NCI-H748 (cell line): ENCODE data around the gene TAPBP.
"Not testable (repeated sequence)": the region's sequence is repeated elsewhere in the genome, so short reads cannot be mapped to it uniquely, and the experiment has no call there.

Experiments used
- DNase-seq: peaks from one replicate; lab custom pipeline; 2025; ENCODE audit not compliant: unreplicated experiment; lab: John Stamatoyannopoulos, UW

The TAPBP gene

DNA sequence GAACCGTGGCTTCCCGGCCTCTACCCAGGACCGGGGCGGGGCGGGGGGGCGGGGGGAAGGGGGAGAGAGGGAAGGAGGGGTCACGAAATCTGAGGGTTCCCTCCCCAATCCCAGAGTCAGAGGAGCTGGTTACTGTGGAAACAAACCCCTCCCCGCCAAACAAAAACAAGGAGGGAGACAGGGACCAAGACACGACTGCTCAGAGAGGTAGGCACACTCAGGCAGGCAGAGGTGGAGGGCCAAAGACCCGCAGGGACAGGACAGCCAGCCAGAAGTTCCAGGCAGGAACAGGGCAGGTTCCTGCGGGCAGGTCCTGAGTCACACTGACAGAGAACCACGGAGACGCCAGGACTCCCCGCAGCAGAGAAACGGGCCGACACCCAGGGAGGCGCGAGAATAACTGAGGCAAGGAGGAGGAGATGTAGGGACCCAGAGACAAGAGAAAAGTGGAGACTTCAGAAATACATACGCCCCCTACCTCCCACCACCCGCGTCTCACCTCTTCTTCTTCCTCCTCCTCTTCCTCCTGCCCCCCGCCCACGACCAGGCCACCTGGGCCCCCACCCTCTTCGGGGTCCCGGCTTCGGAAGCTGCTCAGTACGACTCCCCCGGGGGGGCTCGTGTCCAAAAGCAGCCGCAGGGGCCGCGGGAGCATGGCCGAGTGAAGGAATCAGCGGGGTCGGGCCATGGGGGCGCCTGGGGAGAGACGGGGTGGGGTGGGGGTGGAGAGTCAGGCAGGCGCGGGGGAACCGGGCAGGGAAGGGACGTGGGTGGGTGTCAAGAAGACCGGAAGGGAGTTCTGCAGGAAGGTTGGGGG lies 15.7 kb downstream of the TAPBP start:
- DNase-seq: peak; percentile 58

DNA sequence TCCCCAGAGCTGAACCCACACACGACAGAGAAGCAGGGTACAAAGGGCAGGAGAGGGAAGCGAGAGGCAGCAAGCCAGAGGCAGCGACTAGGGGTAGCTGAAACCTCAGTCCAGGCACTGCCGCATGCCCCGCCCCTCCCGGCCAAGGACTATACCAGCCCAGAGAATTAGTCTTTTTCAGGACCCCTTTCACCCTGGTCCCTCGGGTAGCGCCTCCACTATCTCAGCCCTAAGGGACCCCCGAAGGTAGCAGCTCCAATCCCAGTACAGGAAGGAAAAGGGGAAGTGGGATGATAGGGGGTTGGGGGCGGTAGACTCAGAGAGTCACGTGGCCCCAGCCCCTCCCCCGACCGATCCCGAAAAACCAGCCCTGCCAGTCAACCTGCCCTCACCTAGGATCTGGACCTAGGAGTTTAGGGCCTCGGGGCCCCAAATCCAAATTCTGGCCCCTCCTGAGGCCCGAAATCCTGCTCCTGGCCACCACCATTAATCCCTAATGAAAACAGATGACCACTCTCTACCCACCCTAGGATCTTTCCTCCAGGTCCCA lies 16.4 kb downstream of the TAPBP start:
- DNase-seq: no peak

DNA sequence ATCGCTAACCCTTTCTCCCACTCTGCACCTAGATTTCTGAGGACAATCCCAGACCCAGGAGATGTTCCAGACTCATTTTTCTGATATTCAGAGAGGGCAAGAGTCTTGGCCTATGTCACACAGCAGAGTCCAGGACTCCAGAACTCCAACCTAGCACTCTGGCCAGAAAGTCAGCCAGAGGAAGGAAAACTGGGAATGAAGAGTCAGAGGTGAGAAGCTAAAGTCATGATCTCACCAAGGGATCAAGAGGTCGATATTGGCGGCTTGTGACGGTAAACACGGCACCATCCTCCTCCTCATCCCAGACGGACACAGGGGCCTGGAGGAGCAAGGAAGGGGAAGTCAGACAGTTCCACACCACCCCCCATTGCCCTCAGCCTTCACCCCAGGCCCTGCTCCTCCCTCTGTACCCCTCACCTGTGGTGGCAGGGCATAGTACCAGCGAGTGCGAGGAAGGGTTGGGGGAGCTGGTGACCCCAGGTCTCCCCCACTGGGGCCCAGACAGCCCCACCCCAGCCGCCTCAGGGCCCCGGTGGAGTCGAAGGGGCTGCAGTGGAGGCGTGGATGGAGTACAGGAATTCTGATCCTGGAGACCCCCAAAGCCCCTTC lies 17.0 kb downstream of the TAPBP start:
- DNase-seq: no peak

DNA sequence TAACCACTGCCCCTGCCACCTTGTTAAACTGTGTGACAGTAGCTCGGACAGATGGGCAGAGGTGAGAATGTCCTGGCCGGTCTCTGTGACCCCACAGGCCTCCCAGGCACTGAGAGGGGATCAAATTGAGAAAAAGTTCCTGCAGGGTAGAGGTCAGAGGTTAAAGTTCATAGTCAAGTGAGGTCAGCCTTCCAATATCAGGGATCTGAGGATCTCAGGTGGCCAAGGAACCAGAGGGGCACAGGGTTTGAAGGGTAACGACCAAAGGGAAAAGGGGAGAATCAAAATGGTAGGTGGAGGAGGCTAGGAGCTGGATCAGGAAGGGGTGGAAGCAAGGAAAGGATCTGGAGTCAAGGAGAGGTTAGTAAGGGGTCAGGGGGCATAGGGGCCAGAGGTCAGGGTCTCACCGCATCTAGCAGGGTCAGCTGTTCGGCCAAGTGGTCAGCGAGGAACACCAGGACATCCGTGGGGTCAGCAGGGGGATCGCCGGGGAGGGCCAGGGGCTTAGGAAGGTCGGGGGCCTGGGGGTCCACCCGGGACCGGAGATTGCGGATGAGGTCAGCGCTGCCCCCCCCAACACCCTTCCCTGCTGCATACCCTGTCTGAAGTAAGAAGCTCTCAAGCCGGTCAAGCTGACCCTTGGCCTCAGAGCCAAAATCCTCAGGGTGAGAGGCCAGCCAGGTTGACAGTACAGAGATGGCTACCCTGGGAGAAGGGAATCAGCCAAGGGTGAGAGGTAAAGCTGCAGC lies 18.1 kb downstream of the TAPBP start:
- no peak for DNase-seq

DNA sequence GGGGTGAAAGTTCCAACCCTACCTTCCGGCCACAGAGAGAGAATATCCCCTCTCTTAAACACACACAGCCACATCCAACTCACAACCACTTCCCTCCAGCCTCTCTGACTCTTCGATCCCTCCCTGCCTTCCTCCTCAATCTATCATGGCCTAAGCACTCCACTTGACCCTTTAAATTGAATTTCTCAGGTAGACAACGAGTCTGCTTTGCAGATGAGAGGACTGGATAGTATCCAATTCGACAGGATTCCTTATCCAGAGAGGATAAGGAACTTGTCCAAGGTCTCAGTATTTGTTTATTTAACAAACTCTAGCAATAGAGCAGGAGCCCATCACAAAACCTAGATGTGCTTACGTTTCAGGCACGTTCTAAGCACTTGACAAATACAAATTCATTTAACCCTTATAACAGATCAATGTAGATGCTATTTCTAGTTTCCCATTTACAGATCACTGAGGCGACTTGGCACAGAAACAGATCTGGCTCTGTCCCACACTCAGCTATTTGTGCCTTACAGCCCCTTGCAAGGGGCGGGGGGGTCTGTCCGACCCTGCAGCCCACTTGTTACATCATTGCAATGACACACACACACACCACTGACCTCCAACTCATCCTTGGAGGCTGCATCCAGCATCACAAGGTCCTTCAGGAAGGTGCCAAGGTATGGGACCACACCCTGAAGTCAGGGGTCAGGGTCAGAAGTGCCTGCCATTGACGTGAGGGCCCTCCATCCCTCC lies 19.6 kb downstream of the TAPBP start:
- no peak for DNase-seq

DNA sequence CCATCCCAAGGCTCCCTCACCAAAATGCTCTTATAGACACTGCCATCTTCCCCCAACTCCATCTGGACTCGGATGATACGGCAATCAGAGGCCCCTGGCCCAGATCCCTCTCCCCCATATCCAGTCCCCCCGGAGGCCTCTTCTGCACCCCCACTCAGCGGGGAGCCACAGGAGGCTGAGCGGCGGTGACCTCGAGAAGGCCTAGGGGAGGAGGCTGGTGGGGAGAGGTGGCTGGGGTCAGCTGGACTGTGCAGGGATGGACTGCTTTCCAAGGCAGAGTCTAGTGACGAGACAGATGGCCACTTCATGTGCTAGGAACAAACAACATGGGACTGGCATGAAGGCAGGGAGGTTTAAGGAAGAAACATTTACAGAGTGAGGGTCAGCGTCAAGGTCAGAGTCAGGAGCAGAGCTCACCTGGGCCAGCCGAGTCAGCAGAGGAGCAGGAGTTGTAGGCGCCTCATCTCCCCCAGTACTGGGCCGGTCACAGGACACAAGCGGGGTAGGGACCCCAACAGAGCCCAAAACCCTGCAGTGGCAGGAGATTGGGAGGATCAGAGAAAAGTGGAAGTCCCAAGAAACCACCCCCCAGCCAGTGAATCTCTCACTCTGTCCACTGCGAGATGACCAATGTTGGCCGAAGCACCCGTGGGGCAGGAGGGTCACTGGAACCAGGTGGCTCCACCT lies 20.7 kb downstream of the TAPBP start:
- DNase-seq: no peak

DNA sequence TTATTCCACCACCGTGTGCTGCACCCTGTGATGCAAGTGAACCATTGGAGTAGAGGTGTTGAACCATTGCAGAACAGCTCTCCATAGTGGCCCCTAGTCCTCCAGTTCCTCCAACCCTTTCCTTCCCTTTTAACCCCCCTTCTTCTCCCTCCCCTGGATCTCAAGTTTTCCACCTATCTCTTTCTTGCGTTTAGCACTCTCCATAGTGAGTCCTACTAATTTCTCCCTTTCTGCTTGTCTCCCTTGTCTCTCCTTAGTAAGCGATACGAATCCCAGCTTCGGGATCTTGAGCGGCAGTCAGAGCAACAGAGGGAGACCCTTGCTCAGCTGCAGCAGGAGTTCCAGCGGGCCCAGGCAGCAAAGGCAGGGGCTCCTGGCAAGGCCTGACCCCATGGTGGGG lies 23.4 kb downstream of the TAPBP start:
- no peak for DNase-seq

DNA sequence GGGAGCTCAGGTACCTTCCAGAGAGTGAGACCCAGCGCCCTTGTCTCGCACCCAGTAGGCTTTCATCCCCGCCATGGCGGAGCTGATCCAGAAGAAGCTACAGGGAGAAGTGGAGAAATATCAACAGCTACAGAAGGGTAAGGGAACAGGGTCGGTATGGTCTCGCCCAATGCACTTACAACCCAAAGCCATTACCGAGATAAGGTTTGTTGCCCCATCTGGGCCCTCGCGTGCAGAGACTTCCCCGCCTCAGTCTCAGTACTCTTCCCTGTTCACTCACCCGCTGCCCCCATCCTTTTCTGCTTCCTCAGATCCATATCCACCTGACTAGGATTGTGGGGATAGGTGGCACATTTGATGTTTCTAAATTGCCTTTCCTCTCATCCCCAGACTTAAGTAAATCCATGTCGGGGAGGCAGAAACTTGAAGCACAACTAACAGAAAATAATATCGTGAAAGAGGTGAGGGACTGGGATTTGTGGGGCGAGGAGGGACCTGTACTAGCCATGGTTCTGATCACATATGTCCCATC lies 24.0 kb downstream of the TAPBP start:
- no peak for DNase-seq

DNA sequence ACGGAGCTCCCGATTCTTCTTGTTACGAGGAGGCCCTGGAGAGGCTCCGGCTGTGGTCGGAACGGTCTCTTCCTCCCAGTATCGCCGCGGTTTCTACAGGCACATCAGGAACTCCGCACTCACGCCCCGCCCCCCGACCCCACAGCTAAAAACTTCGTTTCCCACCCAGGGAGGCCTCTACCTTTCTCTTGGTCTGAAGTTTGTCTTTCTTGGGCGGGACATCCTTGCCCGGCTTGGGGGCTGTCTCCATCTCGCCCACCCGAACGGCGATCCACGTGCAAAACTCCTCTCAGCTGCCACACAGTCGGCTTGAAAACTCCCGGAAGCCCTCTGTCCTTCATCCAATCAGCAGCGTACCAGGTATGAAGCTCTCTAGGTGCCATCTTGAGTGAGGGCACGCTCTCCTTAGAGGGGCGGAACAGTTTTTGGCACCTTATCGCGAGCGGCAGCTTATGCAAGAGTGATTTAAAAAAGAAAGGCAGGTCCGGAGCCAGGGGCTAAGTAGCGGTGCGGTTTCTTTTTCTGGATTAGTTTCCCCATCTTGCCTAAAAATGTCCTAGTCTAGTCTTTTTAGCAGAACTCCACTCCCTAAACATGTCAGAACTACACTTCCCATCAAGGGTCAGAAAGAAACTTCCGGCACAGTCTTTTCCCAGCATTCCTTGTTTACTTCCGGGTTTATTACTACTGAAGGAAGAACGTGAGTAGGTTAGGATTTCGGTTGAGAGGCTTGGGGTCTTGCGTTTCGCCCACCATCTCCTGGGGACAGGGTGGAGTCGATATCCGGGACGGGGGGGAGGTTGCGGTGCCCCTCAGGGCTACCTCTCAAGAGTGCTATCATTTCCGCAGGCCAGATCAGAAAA lies 24.7 kb downstream of the TAPBP start, which contains the start of the genes PFDN6 and WDR46:
TSS of gene PFDN6 (plus strand) at position 681 of the 863 bp plus-strand sequence. CDS start 256 bp downstream, outside the sequence.
TSS of gene WDR46 (minus strand) at position 319 of the 863 bp plus-strand sequence. CDS start at position 250, 69 bp downstream.
- DNase-seq: peak; percentile 91

DNA sequence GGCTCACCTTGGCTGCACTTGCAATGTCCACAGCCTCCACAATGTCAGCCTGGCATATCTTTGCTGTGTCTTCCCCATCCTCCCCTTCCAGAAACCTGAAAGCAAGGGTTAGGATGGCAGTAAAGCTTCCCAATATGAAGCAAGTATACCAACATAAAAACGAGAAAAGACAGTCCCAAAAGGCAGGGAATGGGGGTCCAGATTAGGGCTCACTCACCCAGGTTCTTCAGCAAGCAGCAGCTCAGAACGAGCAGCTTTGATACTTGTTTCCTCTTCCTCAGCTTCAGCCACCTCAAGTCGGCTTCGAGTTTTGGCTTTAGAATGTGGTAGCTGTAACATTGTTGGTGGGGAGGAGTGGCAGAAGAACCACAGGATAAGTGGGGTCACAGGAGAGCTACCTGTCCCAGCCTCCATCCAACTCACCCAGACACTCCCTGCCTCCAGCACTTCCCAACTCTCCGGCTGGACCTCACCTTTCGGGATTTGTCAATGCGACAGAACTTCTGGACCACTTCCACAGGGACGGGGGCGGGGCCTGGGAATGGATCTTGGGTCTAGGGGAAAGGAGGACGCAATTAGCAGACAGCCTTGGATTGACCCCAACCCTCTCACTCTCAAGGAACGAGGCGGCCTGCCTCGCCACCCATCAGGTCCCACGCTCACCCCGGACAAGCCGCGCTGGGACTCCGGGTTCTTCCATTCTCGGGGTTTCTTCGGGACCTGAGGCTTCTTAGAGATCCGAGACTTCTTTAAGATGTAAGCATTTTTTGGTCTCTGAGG lies 25.5 kb downstream of the TAPBP start:
- no peak for DNase-seq

DNA sequence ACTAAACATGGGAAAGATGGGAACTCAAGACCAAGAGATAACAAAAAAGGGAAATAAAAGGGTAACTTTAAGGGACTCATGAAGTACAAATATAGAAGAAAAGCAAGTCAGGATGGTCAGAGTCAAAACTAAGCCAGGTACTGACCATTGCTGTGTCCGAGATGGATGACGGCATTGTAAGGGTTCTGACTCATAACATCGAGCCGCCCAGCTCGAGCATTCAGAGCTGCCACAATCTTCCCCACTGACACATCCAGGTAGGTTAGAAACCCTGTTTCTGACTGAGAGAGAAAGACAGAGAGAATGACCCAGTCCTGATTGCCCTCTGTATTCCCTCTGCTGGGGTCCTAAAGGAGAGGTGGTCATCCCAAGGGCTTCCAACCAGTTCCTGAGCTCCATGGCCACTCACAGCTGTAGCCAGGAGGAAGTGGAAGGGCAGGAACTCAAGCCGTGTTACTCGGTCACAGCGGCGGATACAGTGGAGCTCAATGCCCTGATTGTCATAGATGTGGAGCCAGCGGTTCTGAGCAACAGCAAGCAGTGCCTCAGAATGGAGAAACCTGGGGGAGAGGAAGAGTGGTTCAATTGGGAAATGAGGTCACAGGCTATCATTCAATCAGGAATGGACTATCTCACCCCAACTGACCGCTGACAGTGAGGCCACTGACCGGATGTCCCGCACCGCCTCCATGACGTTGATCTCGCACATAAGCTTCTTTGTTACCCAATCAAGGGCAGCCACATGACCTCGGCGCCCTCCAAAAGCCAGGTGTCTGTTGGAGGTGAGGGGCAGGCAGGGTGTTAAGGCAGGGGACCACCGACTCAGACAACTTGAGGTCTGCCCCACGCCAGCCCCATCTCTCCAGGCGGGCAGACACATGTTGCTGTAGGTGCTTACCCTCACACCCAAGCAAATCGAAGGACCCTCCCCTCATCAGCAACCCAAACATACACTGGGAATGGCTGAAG lies 26.6 kb downstream of the TAPBP start:
- DNase-seq: no peak

DNA sequence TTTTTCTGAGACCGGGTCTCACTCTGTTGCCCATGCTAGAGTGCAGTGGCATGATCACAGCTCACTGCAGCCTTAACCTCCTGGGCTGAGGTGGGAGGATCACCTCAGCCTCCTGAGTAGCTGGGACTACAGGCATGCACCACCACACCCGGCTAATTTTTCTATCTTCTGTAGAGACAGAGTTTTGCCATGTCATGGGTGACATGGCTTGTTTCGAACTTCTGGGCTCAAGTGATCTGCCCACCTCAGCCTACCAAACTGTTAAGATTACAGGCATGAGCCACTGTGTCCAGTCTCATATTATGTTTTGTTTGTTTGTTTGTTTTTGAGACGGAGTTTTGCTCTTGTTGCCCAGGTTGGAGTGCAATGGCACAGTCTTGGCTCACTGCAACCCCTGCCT lies 28.7 kb downstream of the TAPBP start:
- not testable (repeated sequence) for DNase-seq

DNA sequence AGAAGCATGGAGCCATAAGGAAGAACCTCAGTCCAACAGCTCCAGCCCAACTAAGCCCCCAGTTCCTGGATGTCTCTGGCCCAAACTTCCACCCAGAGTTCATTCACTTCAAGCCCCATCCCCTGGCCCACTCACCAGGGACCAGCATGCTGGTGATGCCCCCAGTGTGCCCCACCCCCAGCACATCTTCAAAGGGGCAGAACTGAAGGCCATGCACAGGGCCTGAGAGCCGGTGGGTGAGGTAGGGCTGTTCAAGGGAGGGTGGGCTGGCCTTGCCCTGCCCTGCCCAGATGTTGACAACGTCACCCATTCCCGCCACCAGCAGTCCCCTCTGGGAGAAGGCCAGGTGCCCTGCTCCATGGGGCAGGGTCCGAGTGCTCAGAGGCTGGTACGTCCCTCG lies 33.3 kb downstream of the TAPBP start:
- no peak for DNase-seq

DNA sequence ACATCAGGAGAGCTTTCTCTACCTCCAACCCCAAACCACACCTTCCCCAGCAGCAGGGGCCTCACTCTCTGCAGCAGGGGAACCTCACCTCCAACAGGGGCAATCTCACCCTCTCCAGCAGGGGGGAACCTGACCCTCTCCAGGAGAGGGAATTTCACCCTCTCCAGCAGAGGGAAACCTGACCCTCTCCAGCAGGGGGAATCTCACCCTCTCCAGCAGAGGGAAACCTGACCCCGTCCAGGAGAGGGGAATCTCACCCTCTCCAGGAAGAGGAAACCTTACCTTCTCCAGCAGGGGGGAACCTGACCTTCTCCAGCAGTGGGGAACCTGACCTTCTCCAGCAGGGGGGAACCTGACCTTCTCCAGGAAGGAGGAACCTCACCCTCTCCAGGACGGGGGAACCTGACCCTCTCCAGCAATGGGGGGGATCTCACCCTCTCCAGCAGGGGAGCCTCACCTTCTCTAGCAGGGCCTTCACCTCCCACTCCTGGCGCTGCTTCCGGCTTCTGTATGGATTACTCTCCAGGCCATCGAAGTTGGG lies 33.8 kb downstream of the TAPBP start:
- DNase-seq: peak; percentile 46

DNA sequence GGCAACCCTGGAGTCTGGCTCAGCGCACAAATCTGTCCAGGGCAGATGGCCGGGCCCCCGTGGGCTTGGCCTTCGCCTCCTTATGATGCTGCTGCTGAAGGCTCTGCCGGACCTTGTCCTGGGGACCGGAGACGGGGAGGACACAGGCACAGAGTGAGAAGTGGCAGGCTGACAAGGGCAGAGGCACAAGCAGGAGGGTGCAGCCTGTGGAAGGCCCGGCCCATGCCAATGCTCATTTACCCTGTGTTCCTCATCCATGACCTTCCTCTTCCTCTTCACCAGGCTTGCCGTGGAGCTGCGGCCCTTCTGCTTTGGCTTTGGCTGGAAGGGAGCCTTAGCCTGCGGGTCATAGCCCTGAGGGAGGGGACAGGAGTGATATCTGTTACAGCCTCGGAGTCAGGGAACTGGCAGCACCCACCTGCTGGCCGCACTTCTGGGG lies 34.6 kb downstream of the TAPBP start:
- DNase-seq: no peak

DNA sequence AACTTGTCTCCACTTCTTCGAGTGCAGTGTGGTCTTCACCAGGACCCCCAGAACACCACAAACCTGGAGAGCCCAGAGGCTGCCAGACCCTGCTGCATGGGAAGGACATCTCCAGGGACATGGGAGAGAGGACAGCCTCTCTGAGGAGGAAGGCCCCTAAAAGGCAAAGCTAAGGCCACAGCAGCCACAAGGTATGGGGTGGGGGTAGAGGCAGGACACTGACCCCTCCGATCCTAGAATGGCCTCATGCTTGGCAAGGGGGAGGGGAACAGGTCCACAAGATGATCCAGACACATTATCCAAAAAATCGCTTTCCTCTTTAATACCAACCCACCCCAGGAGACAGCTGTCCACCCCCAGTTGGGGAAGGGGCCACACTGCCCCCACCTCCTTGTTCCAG lies 35.1 kb downstream of the TAPBP start:
- no peak for DNase-seq

DNA sequence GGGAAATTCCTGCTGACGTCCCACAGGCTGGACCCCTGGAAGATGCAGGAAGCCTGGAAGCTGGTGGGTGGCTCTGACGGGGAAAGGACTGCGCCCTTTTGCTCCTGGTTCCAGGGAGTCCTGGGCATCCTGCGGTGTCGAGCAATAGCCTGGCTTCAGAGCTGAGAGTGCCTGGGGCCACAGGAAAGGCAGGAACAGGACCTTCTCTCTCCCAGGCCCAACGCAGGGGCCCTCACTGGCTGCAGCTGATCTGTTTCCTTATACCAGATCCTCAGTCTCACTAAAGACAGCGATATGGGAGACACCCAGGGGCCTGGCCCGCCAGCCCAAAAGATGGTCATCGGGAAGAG lies 35.5 kb downstream of the TAPBP start:
- DNase-seq: no peak
